ENCODE results near the gene INSM1. TPM values are rescaled to one million over a fixed set of nuclear protein-coding genes. Genes with fewer than 3 reads are reported as not detected.
"Not testable (repeated sequence)": the region's sequence is repeated elsewhere in the genome, so short reads cannot be mapped to it uniquely, and the experiment has no call there.

The INSM1 gene
- total RNA-seq, 6 experiments from 2014 or later = not detected

GRCh38 chr20:20342066-20342465 is 25.8 kb upstream of the INSM1 start:
- H3K36me3 ChIP-seq = no peaks in the 10 kb centered on the region
- no peak for ATAC-seq
- no peaks in the 10 kb centered on the region for H3K4me1 ChIP-seq
- H3K4me3 ChIP-seq = no peak overlapping the region
- no peak for DNase-seq
- no peak overlapping the region for H3K27ac ChIP-seq
- 68% methylated on average over 5 of the region's 5 CpGs for WGBS (ENCODE audit: insufficient coverage, low coverage, low lambda C conversion rate, missing lambda C conversion rate)
- H3K27me3 ChIP-seq = no peaks in the 10 kb centered on the region
- no peaks in the 10 kb centered on the region for H3K9me3 ChIP-seq
- TF ChIP-seq POLR2A (IDR thresholded peaks at IDR 0.05) (no peak), CTCF (IDR thresholded peaks at IDR 0.05) (no peak)
- intact Hi-C loops (cut with DNase I) = no loop called here

GRCh38 chr20:20343932-20344331 is 24.0 kb upstream of the INSM1 start:
- no peak for TF ChIP-seq POLR2A (IDR thresholded peaks at IDR 0.05)
- no peak for TF ChIP-seq CTCF (IDR thresholded peaks at IDR 0.05)
- H3K27me3 ChIP-seq = no peaks in the 10 kb centered on the region
- DNase-seq = no peak
- H3K27ac ChIP-seq = no peak overlapping the region
- H3K36me3 ChIP-seq = no peaks in the 10 kb centered on the region
- 43% methylated on average over 7 of the region's 7 CpGs for WGBS (ENCODE audit: insufficient coverage, low coverage, low lambda C conversion rate, missing lambda C conversion rate)
- intact Hi-C loops (cut with DNase I) = no loop called here
- no peak for ATAC-seq
- no peaks in the 10 kb centered on the region for H3K9me3 ChIP-seq
- no peaks in the 10 kb centered on the region for H3K4me1 ChIP-seq
- H3K4me3 ChIP-seq = no peak overlapping the region

GRCh38 chr20:20344476-20344875 is 23.4 kb upstream of the INSM1 start:
- ATAC-seq = no peak
- no peak for DNase-seq
- no peaks in the 10 kb centered on the region for H3K36me3 ChIP-seq
- WGBS (ENCODE audit: insufficient coverage, low coverage, low lambda C conversion rate, missing lambda C conversion rate) = 73% methylated on average over 4 of the region's 4 CpGs
- no peaks in the 10 kb centered on the region for H3K9me3 ChIP-seq
- intact Hi-C loops (cut with DNase I) = no loop called here
- no peaks in the 10 kb centered on the region for H3K4me1 ChIP-seq
- H3K27me3 ChIP-seq = no peaks in the 10 kb centered on the region
- no peak overlapping the region for H3K4me3 ChIP-seq
- no peak for TF ChIP-seq CTCF (IDR thresholded peaks at IDR 0.05)
- TF ChIP-seq POLR2A (IDR thresholded peaks at IDR 0.05) = no peak
- no peak overlapping the region for H3K27ac ChIP-seq

GRCh38 chr20:20353576-20353975 is 14.3 kb upstream of the INSM1 start:
- 51% methylated on average over 3 of the region's 3 CpGs for WGBS (ENCODE audit: insufficient coverage, low coverage, low lambda C conversion rate, missing lambda C conversion rate)
- TF ChIP-seq CTCF (IDR thresholded peaks at IDR 0.05) (no peak), POLR2A (IDR thresholded peaks at IDR 0.05) (no peak)
- ATAC-seq = no peak
- no peak for DNase-seq
- intact Hi-C loops (cut with DNase I) = no loop called here
- Histone ChIP-seq H3K36me3 (no peaks in the 10 kb centered on the region), H3K9me3 (no peaks in the 10 kb centered on the region), H3K4me1 (no peaks in the 10 kb centered on the region), H3K27me3 (no peaks in the 10 kb centered on the region), H3K4me3 (no peak overlapping the region), H3K27ac (no peak overlapping the region)

GRCh38 chr20:20355503-20355902 is 12.4 kb upstream of the INSM1 start:
- H3K9me3 ChIP-seq; DNase-seq; H3K27me3 ChIP-seq; ATAC-seq; H3K36me3 ChIP-seq; intact Hi-C loops (cut with DNase I); H3K27ac ChIP-seq; H3K4me1 ChIP-seq; H3K4me3 ChIP-seq: not testable (repeated sequence)

Data from right lobe of liver (tissue), 6 donors.